ENCODE measurements around the gene APBA1. TPM values are rescaled to one million over a fixed set of nuclear protein-coding genes. Genes with fewer than 3 reads are reported as not detected.

Gene APBA1
- total RNA-seq, 1 experiment from 2014 or later, result 0.34 TPM

GRCh38 chr9:69471433-69471832 is 200.7 kb downstream of the APBA1 start:
- Mint-ChIP-seq H3K4me3 (ENCODE audit: unreplicated experiment) (no peak overlapping the region), H3K27ac (ENCODE audit: unreplicated experiment) (no peak overlapping the region), H3K9me3 (ENCODE audit: unreplicated experiment) (no peaks in the 10 kb centered on the region), H3K27me3 (ENCODE audit: insufficient read depth, unreplicated experiment) (no peaks in the 10 kb centered on the region), H3K36me3 (ENCODE audit: insufficient read depth, unreplicated experiment) (no peaks in the 10 kb centered on the region), H3K4me1 (ENCODE audit: low read depth, unreplicated experiment) (no peaks in the 10 kb centered on the region)
- H3K36me3 ChIP-seq (ENCODE audit: control insufficient read depth, insufficient read depth, low read length), result no peaks in the 10 kb centered on the region
- no peaks in the 10 kb centered on the region for H3K4me1 ChIP-seq
- H3K27me3 ChIP-seq (replicated peaks; ENCODE audit: control insufficient read depth, insufficient read depth, low read length), result no peaks in the 10 kb centered on the region
- ChIA-PET POLR2A (interaction anchor here (0.5 kb wide), 1 partner anchor 791 kb away, joined by 5 read pairs; no protein-coding TSS in a partner anchor), CTCF (no interaction called here)
- DNase-seq, result no peak
- intact Hi-C loops (cut with micrococcal nuclease; ENCODE audit: unreplicated experiment), result no loop called here
- no peaks in the 10 kb centered on the region for H3K9me3 ChIP-seq
- no TSS peak for BruUV-seq (replicated peaks)
- no peak overlapping the region for H3K4me3 ChIP-seq (ENCODE audit: low read depth, low read length)
- no peak for TF ChIP-seq CTCF (IDR thresholded peaks at IDR 0.05; ENCODE audit: insufficient read depth in 1 of 2, low read depth in 1 of 2, low read length in 1 of 2, severe bottlenecking in 1 of 2, unreplicated experiment in 1 of 2)

- Histone ChIP-seq H3K9me3 (no peaks in the 10 kb centered on the region), H3K27me3 (replicated peaks; ENCODE audit: control insufficient read depth, insufficient read depth, low read length) (no peaks in the 10 kb centered on the region), H3K36me3 (ENCODE audit: control insufficient read depth, insufficient read depth, low read length) (no peaks in the 10 kb centered on the region), H3K4me1 (no peaks in the 10 kb centered on the region), H3K4me3 (ENCODE audit: low read depth, low read length) (no peak overlapping the region)
- BruUV-seq (replicated peaks), result no TSS peak
- peak; percentile 1 to 36 for DNase-seq
- no peak for TF ChIP-seq CTCF (IDR thresholded peaks at IDR 0.05; ENCODE audit: insufficient read depth in 1 of 2, low read depth in 1 of 2, low read length in 1 of 2, severe bottlenecking in 1 of 2, unreplicated experiment in 1 of 2)
- H3K9me3 Mint-ChIP-seq (ENCODE audit: unreplicated experiment), result no peaks in the 10 kb centered on the region
- H3K36me3 Mint-ChIP-seq (ENCODE audit: insufficient read depth, unreplicated experiment), result no peaks in the 10 kb centered on the region
- ChIA-PET CTCF (no interaction called here), POLR2A (no interaction called here)
- no peak overlapping the region for H3K27ac Mint-ChIP-seq (ENCODE audit: unreplicated experiment)
- H3K27me3 Mint-ChIP-seq (ENCODE audit: insufficient read depth, unreplicated experiment), result no peaks in the 10 kb centered on the region
- no peaks in the 10 kb centered on the region for H3K4me1 Mint-ChIP-seq (ENCODE audit: low read depth, unreplicated experiment)
- intact Hi-C loops (cut with micrococcal nuclease; ENCODE audit: unreplicated experiment), result no loop called here
- H3K4me3 Mint-ChIP-seq (ENCODE audit: unreplicated experiment), result no peak overlapping the region
Observed at GRCh38 chr9:69470186-69470977, 201.8 kb downstream of the APBA1 start.

- intact Hi-C loops (cut with micrococcal nuclease; ENCODE audit: unreplicated experiment), result no loop called here
- no peak for TF ChIP-seq CTCF (IDR thresholded peaks at IDR 0.05; ENCODE audit: insufficient read depth in 1 of 2, low read depth in 1 of 2, low read length in 1 of 2, severe bottlenecking in 1 of 2, unreplicated experiment in 1 of 2)
- Mint-ChIP-seq H3K27me3 (ENCODE audit: insufficient read depth, unreplicated experiment) (no peaks in the 10 kb centered on the region), H3K4me3 (ENCODE audit: unreplicated experiment) (no peak overlapping the region), H3K36me3 (ENCODE audit: insufficient read depth, unreplicated experiment) (no peaks in the 10 kb centered on the region), H3K9me3 (ENCODE audit: unreplicated experiment) (no peaks in the 10 kb centered on the region), H3K4me1 (ENCODE audit: low read depth, unreplicated experiment) (no peaks in the 10 kb centered on the region), H3K27ac (ENCODE audit: unreplicated experiment) (no peak overlapping the region)
- Histone ChIP-seq H3K27me3 (replicated peaks; ENCODE audit: control insufficient read depth, insufficient read depth, low read length) (no peaks in the 10 kb centered on the region), H3K36me3 (ENCODE audit: control insufficient read depth, insufficient read depth, low read length) (no peaks in the 10 kb centered on the region), H3K4me1 (no peaks in the 10 kb centered on the region), H3K4me3 (ENCODE audit: low read depth, low read length) (no peak overlapping the region), H3K9me3 (no peaks in the 10 kb centered on the region)
- CTCF ChIA-PET, result no interaction called here
- BruUV-seq (replicated peaks), result no TSS peak
- POLR2A ChIA-PET, result no interaction called here
- DNase-seq, result no peak
Observed at GRCh38 chr9:69469136-69469535, 203.0 kb downstream of the APBA1 start.
